SK-N-SH (cell line): ENCODE measurements around the gene PSMD1. TPM values are rescaled to one million over a fixed set of nuclear protein-coding genes. Genes with fewer than 3 reads are reported as not detected.

Source experiments
- CTCF ChIA-PET: fragments of 300-600, 350-600 bp; formaldehyde crosslinking; extraction: SDS; loops from one replicate; lab custom pipeline; 2021; lab: Yijun Ruan, JAX
- POLR2A ChIA-PET: fragments of 350-600 bp; sonication (Branson Sonifier 250); formaldehyde crosslinking; extraction: SDS; loops from one replicate; lab custom pipeline; 2020; ENCODE audit warnings: antibody characterized with exemption, inconsistent platforms; lab: Yijun Ruan, JAX
- DNase-seq: peaks from one replicate; pipeline ENCODE4 v3.0.0; 2012
- H2AFZ ChIP-seq: fragments of 200-600 bp; sonication (generic); 2 replicates; pipeline ENCODE4 v1.8.1; 2016; ENCODE audit warnings: antibody characterized with exemption, mild to moderate bottlenecking, low read depth
- H3F3A ChIP-seq: fragments of 200-600 bp; sonication (generic); replicated peaks from 2 replicates; pipeline ENCODE3; 2016; ENCODE audit warnings: antibody characterized with exemption, mild to moderate bottlenecking; ENCODE audit not compliant: insufficient read depth
- H3K27ac ChIP-seq, 2 experiments: fragments of 200-500 bp in 1 of 2; fragments of 200-600 bp in 1 of 2; sonication (Bioruptor generic) in 1 of 2; sonication (generic), shearing (Covaris generic) in 1 of 2; 2 replicates each; pipeline versions ENCODE4 v1.5.1 to v1.6.1; 2014 to 2016; ENCODE audit warnings: low read depth in 2 of 2, inconsistent platforms in 1 of 2, low read length in 1 of 2, mild to moderate bottlenecking in 1 of 2, mixed read lengths in 1 of 2
- H3K27me3 ChIP-seq: fragments of 200-600 bp; sonication (generic), shearing (Covaris generic); 2 replicates; pipeline ENCODE4 v1.6.1; 2016; ENCODE audit warnings: mixed run types; ENCODE audit not compliant: insufficient read depth
- H3K36me3 ChIP-seq, 2 experiments: fragments of 200-500 bp in 1 of 2; fragments of 200-600 bp in 1 of 2; sonication (Bioruptor generic) in 1 of 2; sonication (generic) in 1 of 2; replicated peaks in 1 of 2; 2 replicates each; pipeline versions ENCODE3 to v1.5.1; 2014 to 2016; ENCODE audit warnings: low read length in 1 of 2, mild to moderate bottlenecking in 1 of 2; ENCODE audit not compliant: insufficient read depth in 2 of 2, control insufficient read depth in 1 of 2
- H3K4me1 ChIP-seq, 2 experiments: fragments of 200-500 bp in 1 of 2; fragments of 200-600 bp in 1 of 2; sonication (Bioruptor generic) in 1 of 2; sonication (generic), shearing (Covaris generic) in 1 of 2; 2 replicates each; pipeline versions ENCODE4 v1.5.1 to v1.6.1; 2014 to 2016; ENCODE audit warnings: low read depth in 1 of 2, low read length in 1 of 2, mixed run types in 1 of 2; ENCODE audit not compliant: insufficient read depth in 2 of 2, control insufficient read depth in 1 of 2
- H3K4me2 ChIP-seq: fragments of 200-600 bp; sonication (generic), shearing (Covaris generic); 2 replicates; pipeline ENCODE4 v1.6.1; 2017; ENCODE audit warnings: mixed run types
- H3K4me3 ChIP-seq, 2 experiments: fragments of 200-500 bp in 1 of 2; fragments of 200-600 bp in 1 of 2; sonication (Bioruptor generic) in 1 of 2; sonication (generic), shearing (Covaris generic) in 1 of 2; 2 replicates each; pipeline versions ENCODE4 v1.5.1 to v1.8.1; 2014 to 2016; ENCODE audit warnings: low read depth in 2 of 2, inconsistent platforms in 1 of 2, low read length in 1 of 2, mild to moderate bottlenecking in 1 of 2, mixed read lengths in 1 of 2, moderate library complexity in 1 of 2
- H3K79me2 ChIP-seq: fragments of 200-600 bp; sonication (generic); 2 replicates; pipeline ENCODE4 v1.8.1; 2017; ENCODE audit warnings: mild to moderate bottlenecking; ENCODE audit not compliant: insufficient read depth
- H3K9ac ChIP-seq: fragments of 200-600 bp; sonication (generic); 2 replicates; pipeline ENCODE4 v1.6.1; 2017; ENCODE audit warnings: mixed run types
- H3K9me2 ChIP-seq: fragments of 200-600 bp; sonication (generic); 2 replicates; pipeline ENCODE4 v1.6.1; 2017; ENCODE audit warnings: mixed run types
- H3K9me3 ChIP-seq: fragments of 200-600 bp; sonication (generic); 2 replicates; pipeline ENCODE4 v1.6.1; 2017; ENCODE audit warnings: mixed run types, mild to moderate bottlenecking, moderate library complexity
- H4K20me1 ChIP-seq: fragments of 200-600 bp; sonication (generic); 2 replicates; pipeline ENCODE4 v1.6.1; 2017; ENCODE audit warnings: mild to moderate bottlenecking, mixed run types; ENCODE audit not compliant: insufficient read depth
- CHD2 ChIP-seq: fragments of 150-350 bp; IDR thresholded peaks from 2 replicates; pipeline ENCODE4 v1.6.1; 2018; ENCODE audit warnings: low read length; ENCODE audit not compliant: partially characterized antibody
- CTCF ChIP-seq: fragments of 200-600 bp; sonication (generic); IDR thresholded peaks from 2 replicates; pipeline ENCODE4 v1.6.1; 2017; ENCODE audit warnings: antibody characterized with exemption, mild to moderate bottlenecking, moderate library complexity
- ELF1 ChIP-seq: IDR thresholded peaks from 2 replicates; pipeline ENCODE4 v1.4.0; 2012
- FOSL2 ChIP-seq: IDR thresholded peaks from 2 replicates; pipeline ENCODE4 v1.4.0; 2012; ENCODE audit warnings: low read depth, mild to moderate bottlenecking, moderate library complexity, borderline replicate concordance
- FOXM1 ChIP-seq: IDR thresholded peaks from 2 replicates; pipeline ENCODE4 v1.4.0; 2012; ENCODE audit warnings: low read depth, mild to moderate bottlenecking
- GABPA ChIP-seq: IDR thresholded peaks from 2 replicates; pipeline ENCODE4 v1.4.0; 2012; ENCODE audit warnings: low read depth, mild to moderate bottlenecking
- GATA2 ChIP-seq: sonication (generic); formaldehyde crosslinking; IDR thresholded peaks from 2 replicates; pipeline ENCODE4 v1.5.0; 2020; ENCODE audit warnings: mild to moderate bottlenecking, missing genetic modification reagents
- JUND ChIP-seq: IDR thresholded peaks from 2 replicates; pipeline ENCODE4 v1.4.0; 2012
- MEF2A ChIP-seq: IDR thresholded peaks from 2 replicates; pipeline ENCODE4 v1.4.0; 2012; ENCODE audit warnings: low read depth, borderline replicate concordance
- NFIC ChIP-seq: IDR thresholded peaks from 2 replicates; pipeline ENCODE4 v1.4.0; 2012; ENCODE audit warnings: borderline replicate concordance
- RAD21 ChIP-seq: IDR thresholded peaks from 2 replicates; pipeline ENCODE4 v1.6.1; 2012; ENCODE audit warnings: mild to moderate bottlenecking, low read length
- RCOR1 ChIP-seq: fragments of 150-350 bp; IDR thresholded peaks from 2 replicates; pipeline ENCODE4 v1.6.1; 2017; ENCODE audit warnings: antibody characterized with exemption, low read length
- RFX5 ChIP-seq: IDR thresholded peaks from 2 replicates; pipeline ENCODE4 v1.6.1; 2012; ENCODE audit warnings: mild to moderate bottlenecking, improper control_type of control experiment, low read length
- RXRA ChIP-seq: IDR thresholded peaks from 2 replicates; pipeline ENCODE4 v1.4.0; 2012; ENCODE audit warnings: low read depth, mild to moderate bottlenecking, borderline replicate concordance
- TAF1 ChIP-seq: IDR thresholded peaks from 2 replicates; pipeline ENCODE4 v1.6.1; 2012; ENCODE audit warnings: low read depth, mild to moderate bottlenecking, low read length, moderate library complexity, borderline replicate concordance
- TCF12 ChIP-seq: IDR thresholded peaks from 2 replicates; pipeline ENCODE4 v1.4.0; 2012
- USF1 ChIP-seq: IDR thresholded peaks from 2 replicates; pipeline ENCODE4 v1.4.0; 2012; ENCODE audit warnings: low read depth, borderline replicate concordance
- USF2 ChIP-seq: fragments of 150-350 bp; IDR thresholded peaks from 2 replicates; pipeline ENCODE4 v1.6.1; 2017; ENCODE audit warnings: antibody characterized with exemption, low read length, low read depth, borderline replicate concordance
- WGBS: methylation state at CpG from one replicate; pipeline ENCODE4 v1.1.6; 2017; ENCODE audit warnings: low lambda C conversion rate; 5-methylcytosine and 5-hydroxymethylcytosine counted together
- polyA plus RNA-seq, 3 experiments: library from polyadenylated mRNA; depleted of rRNA; stranded (reverse); fragments of >200 nt; gene quantifications; 2 replicates each; pipeline ENCODE4 v1.2.3, GENCODE V29; 2012
- TF ChIP-seq, protein P1 (sequence below): IDR thresholded peaks from 2 replicates; pipeline ENCODE4 v1.4.0; 2012; ENCODE audit warnings: low read depth, borderline replicate concordance

The PSMD1 gene
- polyA plus RNA-seq, 1 of the 3 experiments (the other 2 are of a cell fraction), result 92.3 TPM

GRCh38 chr2:231210782-231211181, 154.1 kb downstream of the PSMD1 start:
- Histone ChIP-seq H3K9me2 (no peaks in the 10 kb centered on the region), H3K27ac (no peak overlapping the region), H3K4me1 (no peaks in the 10 kb centered on the region), H2AFZ (no peak overlapping the region), H3K9ac (no peak overlapping the region), H3K27me3 (no peaks in the 10 kb centered on the region), H3K4me2 (no peak overlapping the region), H3K4me3 (no peak overlapping the region), H4K20me1 (no peaks in the 10 kb centered on the region; the same call in 1 of the 2 replicates), H3K79me2 (no peaks in the 10 kb centered on the region), H3K36me3 (peaks cover 26 to 42% of the 10 kb centered on the region in 2 experiments), H3K9me3 (no peaks in the 10 kb centered on the region), H3F3A (no peaks in the 10 kb centered on the region)
- ChIA-PET POLR2A (no interaction called here), CTCF (interaction anchor here (0.8 to 2.2 kb wide), 2 partner anchors 18 to 202 kb away, joined by 3 to 6 read pairs; no protein-coding TSS in a partner anchor)
- no peak for DNase-seq
- TF ChIP-seq FOXM1 (no peak), GABPA (no peak), RFX5 (no peak), MEF2A (no peak), JUND (no peak), TCF12 (no peak), CTCF (no peak)
- TF ChIP-seq, protein P1, sequence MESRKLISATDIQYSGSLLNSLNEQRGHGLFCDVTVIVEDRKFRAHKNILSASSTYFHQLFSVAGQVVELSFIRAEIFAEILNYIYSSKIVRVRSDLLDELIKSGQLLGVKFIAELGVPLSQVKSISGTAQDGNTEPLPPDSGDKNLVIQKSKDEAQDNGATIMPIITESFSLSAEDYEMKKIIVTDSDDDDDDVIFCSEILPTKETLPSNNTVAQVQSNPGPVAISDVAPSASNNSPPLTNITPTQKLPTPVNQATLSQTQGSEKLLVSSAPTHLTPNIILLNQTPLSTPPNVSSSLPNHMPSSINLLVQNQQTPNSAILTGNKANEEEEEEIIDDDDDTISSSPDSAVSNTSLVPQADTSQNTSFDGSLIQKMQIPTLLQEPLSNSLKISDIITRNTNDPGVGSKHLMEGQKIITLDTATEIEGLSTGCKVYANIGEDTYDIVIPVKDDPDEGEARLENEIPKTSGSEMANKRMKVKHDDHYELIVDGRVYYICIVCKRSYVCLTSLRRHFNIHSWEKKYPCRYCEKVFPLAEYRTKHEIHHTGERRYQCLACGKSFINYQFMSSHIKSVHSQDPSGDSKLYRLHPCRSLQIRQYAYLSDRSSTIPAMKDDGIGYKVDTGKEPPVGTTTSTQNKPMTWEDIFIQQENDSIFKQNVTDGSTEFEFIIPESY, result no peak
- WGBS, result 97% methylated on average over 3 of the region's 3 CpGs

DNA sequence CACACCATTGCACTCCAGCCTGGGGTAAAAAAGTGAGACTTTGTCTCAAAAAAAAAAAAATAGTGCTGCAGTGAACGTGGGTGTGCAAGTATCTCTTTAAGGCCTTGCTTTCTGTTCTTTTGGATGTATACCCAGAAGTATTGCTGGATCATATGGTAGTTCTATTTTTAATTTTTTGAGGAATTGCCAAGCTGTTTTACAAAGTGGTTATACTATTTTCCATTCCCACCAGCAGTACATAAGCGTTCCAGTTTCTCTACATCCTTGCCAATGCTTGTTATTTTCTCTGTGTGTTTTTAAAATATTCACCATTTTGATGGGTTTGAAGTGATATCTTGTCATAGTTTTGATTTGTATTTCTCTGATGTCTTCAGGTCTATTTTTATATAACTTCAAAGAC, 154.8 kb downstream of the PSMD1 start:
- Histone ChIP-seq H3K9ac (no peak overlapping the region), H3K9me3 (no peaks in the 10 kb centered on the region), H3K79me2 (no peaks in the 10 kb centered on the region), H3K4me2 (no peak overlapping the region), H3F3A (no peaks in the 10 kb centered on the region), H3K36me3 (peaks cover 32 to 49% of the 10 kb centered on the region in 2 experiments), H3K27me3 (no peaks in the 10 kb centered on the region), H3K9me2 (no peaks in the 10 kb centered on the region), H4K20me1 (no peaks in the 10 kb centered on the region; the same call in 1 of the 2 replicates), H3K4me1 (no peaks in the 10 kb centered on the region), H3K27ac (no peak overlapping the region), H3K4me3 (no peak overlapping the region), H2AFZ (no peak overlapping the region)
- TF ChIP-seq CHD2 (no peak), RCOR1 (no peak), USF1 (no peak), USF2 (no peak), RAD21 (no peak), ELF1 (no peak), RXRA (no peak), NFIC (no peak), FOXM1 (no peak), GATA2 (CRISPR knock-in tag) (no peak), GABPA (no peak), FOSL2 (no peak), TAF1 (no peak)
- ChIA-PET POLR2A (no interaction called here), CTCF (interaction anchor here (0.6 to 2.2 kb wide), 5 partner anchors 16 to 217 kb away, joined by 3 to 7 read pairs (median 4); no protein-coding TSS in a partner anchor)
- 90% methylated on average over 2 of the region's 2 CpGs for WGBS
- no peak for DNase-seq
